HG02973 (cell line): ENCODE measurements around the gene ARHGAP6.
"Not testable (repeated sequence)": the region's sequence is repeated elsewhere in the genome, so short reads cannot be mapped to it uniquely, and the experiment has no call there.

Source experiments
- ATAC-seq: cut with Tn5 transposase; IDR thresholded peaks from one replicate; pipeline ENCODE4 v1.9.1; 2021; ENCODE audit warnings: moderate library complexity; ENCODE audit not compliant: unreplicated experiment

The ARHGAP6 gene

GRCh38 chrX:11265352-11265751 lies 400.4 kb downstream of the ARHGAP6 start:
- ATAC-seq, result no peak

- no peak for ATAC-seq
Observed at GRCh38 chrX:11264925-11265324, 400.8 kb downstream of the ARHGAP6 start.

GRCh38 chrX:11261260-11261659 lies 404.5 kb downstream of the ARHGAP6 start:
- ATAC-seq, result no peak

GRCh38 chrX:11259437-11259836 lies 406.3 kb downstream of the ARHGAP6 start:
- ATAC-seq, result no peak

- no peak for ATAC-seq
Observed at GRCh38 chrX:11257711-11258110, 408.0 kb downstream of the ARHGAP6 start.

GRCh38 chrX:11257290-11257689 lies 408.4 kb downstream of the ARHGAP6 start:
- no peak for ATAC-seq

GRCh38 chrX:11254417-11255109 lies 411.2 kb downstream of the ARHGAP6 start:
- no peak for ATAC-seq

- no peak for ATAC-seq
Observed at GRCh38 chrX:11244636-11245035, 421.1 kb downstream of the ARHGAP6 start.

GRCh38 chrX:11242704-11243103 lies 423.0 kb downstream of the ARHGAP6 start:
- no peak for ATAC-seq

GRCh38 chrX:11241720-11242119 lies 424.0 kb downstream of the ARHGAP6 start:
- no peak for ATAC-seq

- ATAC-seq, result no peak
Observed at GRCh38 chrX:11239230-11239629, 426.5 kb downstream of the ARHGAP6 start.

GRCh38 chrX:11235377-11235776 lies 430.3 kb downstream of the ARHGAP6 start:
- not testable (repeated sequence) for ATAC-seq

GRCh38 chrX:11215191-11215921 lies 450.4 kb downstream of the ARHGAP6 start:
- no peak for ATAC-seq

GRCh38 chrX:11214346-11215190 lies 451.2 kb downstream of the ARHGAP6 start:
- ATAC-seq, result no peak

- no peak for ATAC-seq
Observed at GRCh38 chrX:11212741-11213140, 453.0 kb downstream of the ARHGAP6 start.

- no peak for ATAC-seq
Observed at GRCh38 chrX:11210415-11210801, 455.3 kb downstream of the ARHGAP6 start.

- ATAC-seq, result no peak
Observed at GRCh38 chrX:11209798-11210414, 455.8 kb downstream of the ARHGAP6 start.

GRCh38 chrX:11206716-11207115 lies 459.0 kb downstream of the ARHGAP6 start:
- ATAC-seq, result no peak

GRCh38 chrX:11205796-11206195 lies 459.9 kb downstream of the ARHGAP6 start:
- ATAC-seq, result no peak

- no peak for ATAC-seq
Observed at GRCh38 chrX:11197671-11198070, 468.0 kb downstream of the ARHGAP6 start.

- no peak for ATAC-seq
Observed at GRCh38 chrX:11196476-11196875, 469.2 kb downstream of the ARHGAP6 start.
